Parathyroid adenoma (tissue), 2 donors: ENCODE data around the gene PRCC.
A peak's percentile ranks its signal among the peaks of the same experiment; 100 is the strongest.

Experiments
- H2AFZ ChIP-seq: fragments of 300-600 bp; sonication (generic); one replicate; pipeline ENCODE4 v1.7.0; 2017; ENCODE audit warnings: antibody characterized with exemption, mild to moderate bottlenecking
- H3K27ac ChIP-seq: fragments of 300-600 bp; sonication (generic); one replicate; pipeline ENCODE4 v1.7.0; 2017
- H3K27me3 ChIP-seq: fragments of 300-600 bp; sonication (generic); one replicate; pipeline ENCODE4 v1.7.0; 2017; ENCODE audit warnings: low read length; ENCODE audit not compliant: control insufficient read depth, insufficient read depth
- H3K36me3 ChIP-seq: fragments of 300-600 bp; sonication (generic); one replicate; pipeline ENCODE4 v1.7.0; 2017; ENCODE audit warnings: low read length; ENCODE audit not compliant: control insufficient read depth, insufficient read depth
- H3K4me1 ChIP-seq: fragments of 300-600 bp; sonication (generic); one replicate; pipeline ENCODE4 v1.7.0; 2017; ENCODE audit warnings: control low read depth
- H3K4me2 ChIP-seq: fragments of 300-600 bp; sonication (generic); one replicate; pipeline ENCODE4 v1.7.0; 2017; ENCODE audit warnings: low read length
- H3K4me3 ChIP-seq: fragments of 300-600 bp; sonication (generic); one replicate; pipeline ENCODE4 v1.7.0; 2017; ENCODE audit warnings: low read depth, low read length
- H3K79me2 ChIP-seq: fragments of 300-600 bp; sonication (generic); one replicate; pipeline ENCODE4 v1.7.0; 2017; ENCODE audit warnings: control low read depth
- H3K9ac ChIP-seq: fragments of 300-600 bp; sonication (generic); one replicate; pipeline ENCODE4 v1.7.0; 2017; ENCODE audit warnings: mild to moderate bottlenecking
- H3K9me3 ChIP-seq: fragments of 300-600 bp; sonication (generic); one replicate; pipeline ENCODE4 v1.7.0; 2017; ENCODE audit warnings: low read length; ENCODE audit not compliant: control insufficient read depth
- TF ChIP-seq, protein P1 (sequence below): fragments of 300-600 bp; sonication (generic); IDR thresholded peaks from one replicate; pipeline ENCODE4 v1.7.0; 2017; ENCODE audit warnings: antibody characterized with exemption, mild to moderate bottlenecking
- donor health status: primary hyperparathyroidism.

PRCC gene

GRCh38 chr1:156751757-156752481, 15.4 kb upstream of the PRCC start:
- Histone ChIP-seq H3K9ac (no peak overlapping the region), H2AFZ (peak overlapping the region; percentile 87), H3K4me3 (peak overlapping the region; percentile 94), H3K79me2 (peaks cover 31% of the 10 kb centered on the region), H3K27me3 (no peaks in the 10 kb centered on the region), H3K27ac (peak overlapping the region; percentile 88), H3K36me3 (no peaks in the 10 kb centered on the region), H3K4me1 (peaks cover 16% of the 10 kb centered on the region), H3K4me2 (peak overlapping the region; percentile 67), H3K9me3 (no peaks in the 10 kb centered on the region)
- TF ChIP-seq, protein P1, sequence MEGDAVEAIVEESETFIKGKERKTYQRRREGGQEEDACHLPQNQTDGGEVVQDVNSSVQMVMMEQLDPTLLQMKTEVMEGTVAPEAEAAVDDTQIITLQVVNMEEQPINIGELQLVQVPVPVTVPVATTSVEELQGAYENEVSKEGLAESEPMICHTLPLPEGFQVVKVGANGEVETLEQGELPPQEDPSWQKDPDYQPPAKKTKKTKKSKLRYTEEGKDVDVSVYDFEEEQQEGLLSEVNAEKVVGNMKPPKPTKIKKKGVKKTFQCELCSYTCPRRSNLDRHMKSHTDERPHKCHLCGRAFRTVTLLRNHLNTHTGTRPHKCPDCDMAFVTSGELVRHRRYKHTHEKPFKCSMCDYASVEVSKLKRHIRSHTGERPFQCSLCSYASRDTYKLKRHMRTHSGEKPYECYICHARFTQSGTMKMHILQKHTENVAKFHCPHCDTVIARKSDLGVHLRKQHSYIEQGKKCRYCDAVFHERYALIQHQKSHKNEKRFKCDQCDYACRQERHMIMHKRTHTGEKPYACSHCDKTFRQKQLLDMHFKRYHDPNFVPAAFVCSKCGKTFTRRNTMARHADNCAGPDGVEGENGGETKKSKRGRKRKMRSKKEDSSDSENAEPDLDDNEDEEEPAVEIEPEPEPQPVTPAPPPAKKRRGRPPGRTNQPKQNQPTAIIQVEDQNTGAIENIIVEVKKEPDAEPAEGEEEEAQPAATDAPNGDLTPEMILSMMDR, result no peak

DNA sequence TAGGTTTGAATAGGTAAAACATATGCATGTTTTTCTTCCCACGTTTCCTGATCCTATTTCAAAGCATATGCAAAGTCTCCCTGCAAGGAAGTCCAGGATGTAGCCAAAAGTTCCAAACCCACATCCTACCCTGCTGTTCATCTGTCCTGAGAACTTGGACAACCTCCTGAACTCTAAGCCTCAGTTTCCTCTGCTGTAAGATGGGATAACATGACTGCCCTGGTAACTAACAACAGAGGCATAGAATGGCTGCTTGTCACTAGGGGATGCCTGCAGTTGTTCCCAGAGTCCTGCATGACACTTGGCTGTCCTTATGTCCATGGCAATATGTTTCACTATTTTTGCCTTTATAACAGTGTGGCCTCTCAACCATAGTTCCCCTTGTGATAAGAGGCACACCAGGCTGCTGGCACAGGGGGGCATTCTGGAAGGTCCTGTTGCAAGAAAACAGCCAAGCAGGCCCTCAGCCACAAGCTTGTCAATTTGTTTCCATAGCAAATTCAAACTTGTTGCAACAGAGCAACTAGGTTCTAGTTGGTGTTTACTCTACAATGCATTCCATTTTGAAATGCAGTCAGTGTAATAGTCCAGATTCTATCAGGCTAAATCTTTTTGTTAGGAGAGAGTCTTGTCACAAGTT, 14.4 kb upstream of the PRCC start:
- no peaks in the 10 kb centered on the region for H3K27me3 ChIP-seq
- peak overlapping the region; percentile 88 for H3K27ac ChIP-seq
- peaks cover 11% of the 10 kb centered on the region for H3K4me1 ChIP-seq
- H3K4me3 ChIP-seq, result peak overlapping the region; percentile 94
- no peak overlapping the region for H3K9ac ChIP-seq
- H3K9me3 ChIP-seq, result no peaks in the 10 kb centered on the region
- TF ChIP-seq, protein P1, result no peak
- no peak overlapping the region for H2AFZ ChIP-seq
- H3K4me2 ChIP-seq, result peak overlapping the region; percentile 67
- H3K36me3 ChIP-seq, result no peaks in the 10 kb centered on the region
- peaks cover 27% of the 10 kb centered on the region for H3K79me2 ChIP-seq

DNA sequence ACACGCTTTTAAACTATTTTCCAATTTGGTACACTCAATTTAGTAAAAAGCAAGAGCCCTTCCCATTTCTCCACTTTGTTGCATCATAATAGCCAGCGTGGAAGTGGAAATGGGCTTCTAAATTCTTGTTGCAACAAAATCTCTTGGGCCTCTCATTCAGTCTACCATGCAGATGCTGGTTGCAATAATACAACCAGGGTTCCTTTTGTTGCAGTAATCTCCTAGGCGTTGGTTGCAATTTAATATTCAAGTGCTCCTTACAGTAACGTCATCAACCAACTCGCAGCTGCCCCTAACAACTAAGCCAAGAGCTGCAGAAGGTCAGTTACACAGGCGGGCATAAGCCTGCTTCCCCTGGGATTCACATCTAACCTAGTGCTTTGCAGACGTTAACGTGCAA, 13.1 kb upstream of the PRCC start:
- TF ChIP-seq, protein P1, result no peak
- Histone ChIP-seq H3K9me3 (no peaks in the 10 kb centered on the region), H2AFZ (no peak overlapping the region), H3K4me1 (peaks cover 3% of the 10 kb centered on the region), H3K27me3 (no peaks in the 10 kb centered on the region), H3K4me2 (no peak overlapping the region), H3K27ac (no peak overlapping the region), H3K79me2 (peaks cover 16% of the 10 kb centered on the region), H3K4me3 (no peak overlapping the region), H3K36me3 (no peaks in the 10 kb centered on the region), H3K9ac (no peak overlapping the region)

DNA sequence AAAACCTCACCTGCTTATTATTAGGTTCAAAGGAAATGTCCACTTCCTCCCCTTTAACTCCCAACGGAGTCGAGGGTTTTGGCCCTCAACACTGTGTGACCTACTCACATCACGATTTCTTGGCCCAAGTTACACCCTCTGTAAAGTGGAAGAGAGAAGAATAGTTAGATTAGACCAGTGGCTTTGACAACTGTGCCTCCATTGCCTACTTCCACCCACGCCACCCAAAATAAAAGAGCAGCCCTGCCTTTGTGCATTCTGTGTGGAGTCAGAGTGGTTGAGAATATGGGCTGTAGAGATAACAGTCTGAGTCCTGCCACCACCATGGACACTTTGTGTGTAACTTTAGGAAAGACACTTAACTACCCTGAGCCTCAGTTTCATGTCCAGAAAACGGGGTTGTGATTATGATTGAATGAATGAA, 11.8 kb upstream of the PRCC start:
- no peak overlapping the region for H3K4me3 ChIP-seq
- no peak overlapping the region for H2AFZ ChIP-seq
- no peaks in the 10 kb centered on the region for H3K36me3 ChIP-seq
- no peaks in the 10 kb centered on the region for H3K4me1 ChIP-seq
- H3K4me2 ChIP-seq, result no peak overlapping the region
- peaks cover 5% of the 10 kb centered on the region for H3K79me2 ChIP-seq
- no peaks in the 10 kb centered on the region for H3K9me3 ChIP-seq
- H3K9ac ChIP-seq, result no peak overlapping the region
- no peak overlapping the region for H3K27ac ChIP-seq
- no peaks in the 10 kb centered on the region for H3K27me3 ChIP-seq
- TF ChIP-seq, protein P1, result no peak
